ENCODE data around the gene GNPDA1. TPM values are rescaled to one million over a fixed set of nuclear protein-coding genes. Genes with fewer than 3 reads are reported as not detected.

The GNPDA1 gene
- total and polyA plus RNA-seq, 9 of the 15 experiments (the other 6 are each of a cell fraction or from before 2014, with no cell fraction given), result 14.1 to 145 (median 52.2) TPM

- TF ChIP-seq MYNN (IDR thresholded peaks at IDR 0.05), result no peak
- TF ChIP-seq MYNN (CRISPR knock-in tag; IDR thresholded peaks at IDR 0.05), result no peak
- TF ChIP-seq, protein P1, sequence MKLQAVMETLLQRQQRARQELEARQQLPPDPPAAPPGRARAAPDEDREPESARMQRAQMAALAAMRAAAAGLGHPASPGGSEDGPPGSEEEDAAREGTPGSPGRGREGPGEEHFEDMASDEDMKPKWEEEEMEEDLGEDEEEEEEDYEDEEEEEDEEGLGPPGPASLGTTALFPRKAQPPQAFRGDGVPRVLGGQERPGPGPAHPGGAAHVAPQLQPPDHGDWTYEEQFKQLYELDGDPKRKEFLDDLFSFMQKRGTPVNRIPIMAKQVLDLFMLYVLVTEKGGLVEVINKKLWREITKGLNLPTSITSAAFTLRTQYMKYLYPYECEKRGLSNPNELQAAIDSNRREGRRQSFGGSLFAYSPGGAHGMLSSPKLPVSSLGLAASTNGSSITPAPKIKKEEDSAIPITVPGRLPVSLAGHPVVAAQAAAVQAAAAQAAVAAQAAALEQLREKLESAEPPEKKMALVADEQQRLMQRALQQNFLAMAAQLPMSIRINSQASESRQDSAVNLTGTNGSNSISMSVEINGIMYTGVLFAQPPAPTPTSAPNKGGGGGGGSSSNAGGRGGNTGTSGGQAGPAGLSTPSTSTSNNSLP (IDR thresholded peaks at IDR 0.05; ENCODE audit: borderline replicate concordance, low read depth, low read length), result no peak
- no peak for TF ChIP-seq CAMTA2 (CRISPR knock-in tag; conservative IDR thresholded peaks at IDR 0.05)
- TF ChIP-seq, protein P2, sequence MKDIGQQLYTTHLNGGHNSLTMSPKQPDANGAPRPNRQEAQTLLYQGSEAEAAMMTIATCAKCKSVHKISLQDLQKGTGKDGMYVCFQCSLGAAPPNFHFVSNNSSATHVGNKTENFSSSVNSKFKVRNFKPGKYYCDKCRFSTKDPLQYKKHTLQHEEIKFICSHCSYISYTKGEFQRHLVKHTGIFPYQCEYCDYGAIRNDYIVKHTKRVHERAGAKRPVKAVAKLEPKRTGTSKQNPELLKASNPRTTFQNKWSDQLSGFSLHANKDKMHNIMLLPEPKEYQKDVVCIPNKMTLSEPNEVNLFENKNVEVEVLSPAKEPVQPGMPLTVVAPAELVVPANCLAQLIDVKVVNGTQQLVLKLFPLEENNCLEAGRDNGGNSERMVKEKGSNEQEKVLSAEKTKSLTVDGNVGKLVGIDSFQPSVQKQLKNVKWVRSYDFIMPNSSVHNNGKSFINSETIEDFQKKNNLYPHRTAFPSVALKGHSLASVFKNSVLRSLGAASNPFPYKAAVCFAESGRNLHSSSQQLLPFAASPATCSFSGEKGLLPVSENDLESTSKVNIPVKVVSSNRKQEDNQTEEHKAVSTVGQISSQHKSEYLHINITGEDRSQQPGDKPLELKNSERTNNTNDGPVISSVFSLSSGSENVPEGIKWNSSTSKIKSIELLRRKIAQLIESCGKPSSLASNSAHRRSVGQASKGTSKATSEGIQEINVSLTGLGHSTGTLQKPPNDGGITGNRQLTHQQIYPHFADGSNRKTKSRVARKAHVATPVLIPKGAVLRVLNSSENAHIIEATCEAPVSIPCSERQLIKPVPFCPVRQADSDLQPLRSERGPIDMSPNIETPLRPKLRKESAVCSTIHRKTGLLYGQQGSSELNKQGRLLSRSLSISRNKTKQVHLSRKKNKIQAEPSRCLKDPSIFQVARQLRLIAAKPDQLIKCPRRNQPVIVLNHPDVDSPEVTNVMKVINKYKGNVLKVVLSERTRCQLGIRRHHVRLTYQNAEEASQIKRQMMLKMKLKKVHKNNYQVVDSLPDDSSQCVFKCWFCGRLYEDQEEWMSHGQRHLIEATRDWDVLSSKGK (CRISPR knock-in tag; IDR thresholded peaks at IDR 0.05), result no peak
- peak; percentile 53; the same call in 1 of the 2 replicates for TF ChIP-seq CREB3L1 (IDR thresholded peaks at IDR 0.05; ENCODE audit: borderline replicate concordance, low read depth)
- TF ChIP-seq CTCFL (IDR thresholded peaks at IDR 0.05; ENCODE audit: borderline replicate concordance, insufficient read depth, low read depth, low read length, poor library complexity, severe bottlenecking), result peak; percentile 58
- TF ChIP-seq ZNF830 (CRISPR knock-in tag; IDR thresholded peaks at IDR 0.05), result no peak
- no peak for TF ChIP-seq KLF1 (tag; IDR thresholded peaks at IDR 0.05)
- peak; percentile 65 for TF ChIP-seq TAF9B (IDR thresholded peaks at IDR 0.05; ENCODE audit: partially characterized antibody)
- TF ChIP-seq RBM39 (optimal IDR thresholded peaks at IDR 0.05; ENCODE audit: low read depth, low read length), result no peak
- no peak for TF ChIP-seq RREB1 (CRISPR knock-in tag; IDR thresholded peaks at IDR 0.05)
Measured at GRCh38 chr5:142012792-142013388, at the start of gene GNPDA1 (continued).
